ENCODE measurements around the gene HBEGF.

DNA sequence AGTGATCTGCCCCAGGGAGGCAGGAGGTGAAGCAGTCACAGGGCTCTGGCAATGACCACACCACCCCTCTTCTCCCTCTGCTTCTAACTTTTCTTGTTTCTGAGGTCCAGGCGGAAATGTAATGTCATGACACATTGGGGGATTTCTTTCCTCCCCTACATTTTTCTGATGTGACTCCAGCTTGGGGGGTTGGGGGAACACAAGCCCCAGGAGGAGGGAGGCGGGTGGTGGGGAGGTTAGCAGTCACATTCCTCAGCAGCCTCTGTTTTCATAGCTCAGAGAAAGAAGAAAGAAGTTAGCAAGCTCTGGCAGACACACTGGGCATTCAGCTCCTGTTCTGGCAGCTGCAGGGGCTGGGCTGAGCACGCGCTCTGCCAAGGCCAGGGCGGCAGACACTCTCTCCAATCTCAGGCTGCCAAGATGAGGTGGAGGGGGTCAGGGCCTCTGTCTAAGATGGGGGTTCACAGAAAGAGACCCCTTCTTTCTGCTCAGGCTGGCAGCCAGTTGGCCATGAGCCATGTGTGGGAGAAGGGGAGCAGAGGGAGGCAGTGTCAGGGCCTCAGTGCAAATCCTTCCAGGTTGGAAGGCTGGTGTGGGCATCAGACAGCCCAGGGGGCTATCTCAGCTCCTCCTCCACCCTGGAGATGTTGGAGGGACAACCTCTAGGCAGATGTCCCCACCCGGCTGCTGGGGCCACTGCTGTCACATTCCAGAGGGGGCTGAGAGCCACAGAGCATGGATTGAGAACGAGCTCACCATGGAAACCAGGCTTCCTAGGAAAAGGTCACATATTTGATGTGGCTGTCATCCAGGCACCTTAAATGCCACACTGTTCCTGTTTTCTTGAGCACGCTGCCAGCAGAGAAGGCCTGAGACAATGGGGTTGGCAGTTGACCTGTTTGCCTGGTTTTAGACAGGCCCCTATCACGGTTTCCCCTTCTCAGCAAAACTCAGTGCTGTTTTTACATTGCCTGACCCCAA is 23.4 kb downstream of the HBEGF start:
- TF ChIP-seq, protein P1, sequence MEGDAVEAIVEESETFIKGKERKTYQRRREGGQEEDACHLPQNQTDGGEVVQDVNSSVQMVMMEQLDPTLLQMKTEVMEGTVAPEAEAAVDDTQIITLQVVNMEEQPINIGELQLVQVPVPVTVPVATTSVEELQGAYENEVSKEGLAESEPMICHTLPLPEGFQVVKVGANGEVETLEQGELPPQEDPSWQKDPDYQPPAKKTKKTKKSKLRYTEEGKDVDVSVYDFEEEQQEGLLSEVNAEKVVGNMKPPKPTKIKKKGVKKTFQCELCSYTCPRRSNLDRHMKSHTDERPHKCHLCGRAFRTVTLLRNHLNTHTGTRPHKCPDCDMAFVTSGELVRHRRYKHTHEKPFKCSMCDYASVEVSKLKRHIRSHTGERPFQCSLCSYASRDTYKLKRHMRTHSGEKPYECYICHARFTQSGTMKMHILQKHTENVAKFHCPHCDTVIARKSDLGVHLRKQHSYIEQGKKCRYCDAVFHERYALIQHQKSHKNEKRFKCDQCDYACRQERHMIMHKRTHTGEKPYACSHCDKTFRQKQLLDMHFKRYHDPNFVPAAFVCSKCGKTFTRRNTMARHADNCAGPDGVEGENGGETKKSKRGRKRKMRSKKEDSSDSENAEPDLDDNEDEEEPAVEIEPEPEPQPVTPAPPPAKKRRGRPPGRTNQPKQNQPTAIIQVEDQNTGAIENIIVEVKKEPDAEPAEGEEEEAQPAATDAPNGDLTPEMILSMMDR (IDR thresholded peaks at IDR 0.05), result no peak
- TF ChIP-seq POLR2A (IDR thresholded peaks at IDR 0.05), result no peak
